ENCODE results near the gene HMCES.
"Not testable (repeated sequence)": the region's sequence is repeated elsewhere in the genome, so short reads cannot be mapped to it uniquely, and the experiment has no call there.

Gene HMCES

GRCh38 chr3:129333891-129334290 is 55.2 kb downstream of the HMCES start:
- TF ChIP-seq CTCF (IDR thresholded peaks at IDR 0.05; ENCODE audit: extremely low read depth, missing control alignments): no peak

GRCh38 chr3:129336093-129336706 is 57.5 kb downstream of the HMCES start:
- no peak for DNase-seq (ENCODE audit: low spot score)
- TF ChIP-seq CTCF (IDR thresholded peaks at IDR 0.05; ENCODE audit: extremely low read depth, missing control alignments): no peak

More at GRCh38 chr3:129333891-129334290, 55.2 kb downstream of the HMCES start:
- DNase-seq (ENCODE audit: low spot score): no peak

- DNase-seq (ENCODE audit: low spot score): not testable (repeated sequence)
These were observed 59.0 kb downstream of the HMCES start for GRCh38 chr3:129337719-129338118.

- not testable (repeated sequence) for DNase-seq (ENCODE audit: low spot score)
These were observed 60.5 kb downstream of the HMCES start for GRCh38 chr3:129339186-129339585.

- not testable (repeated sequence) for DNase-seq (ENCODE audit: low spot score)
These were observed 61.2 kb downstream of the HMCES start for GRCh38 chr3:129339833-129340232.

GRCh38 chr3:129341331-129342141 is 62.9 kb downstream of the HMCES start:
- TF ChIP-seq CTCF (IDR thresholded peaks at IDR 0.05; ENCODE audit: extremely low read depth, missing control alignments): no peak
- no peak for DNase-seq (ENCODE audit: low spot score)

- DNase-seq (ENCODE audit: low spot score): peak; percentile 64
- TF ChIP-seq CTCF (IDR thresholded peaks at IDR 0.05; ENCODE audit: extremely low read depth, missing control alignments): peak; percentile 56
These were observed 65.1 kb downstream of the HMCES start for GRCh38 chr3:129343643-129344360.

- no peak for DNase-seq (ENCODE audit: low spot score)
- no peak for TF ChIP-seq CTCF (IDR thresholded peaks at IDR 0.05; ENCODE audit: extremely low read depth, missing control alignments)
These were observed 66.0 kb downstream of the HMCES start for GRCh38 chr3:129344540-129345220.
